Middle frontal gyrus (tissue), 1 donor: ENCODE measurements around the gene CAMKMT.

Experiments used
- DNase-seq: peaks from one replicate; pipeline ENCODE4 v3.0.0-alpha.2; 2015; ENCODE audit warnings: low spot score; ENCODE audit errors: extremely low spot score

Gene CAMKMT

DNA sequence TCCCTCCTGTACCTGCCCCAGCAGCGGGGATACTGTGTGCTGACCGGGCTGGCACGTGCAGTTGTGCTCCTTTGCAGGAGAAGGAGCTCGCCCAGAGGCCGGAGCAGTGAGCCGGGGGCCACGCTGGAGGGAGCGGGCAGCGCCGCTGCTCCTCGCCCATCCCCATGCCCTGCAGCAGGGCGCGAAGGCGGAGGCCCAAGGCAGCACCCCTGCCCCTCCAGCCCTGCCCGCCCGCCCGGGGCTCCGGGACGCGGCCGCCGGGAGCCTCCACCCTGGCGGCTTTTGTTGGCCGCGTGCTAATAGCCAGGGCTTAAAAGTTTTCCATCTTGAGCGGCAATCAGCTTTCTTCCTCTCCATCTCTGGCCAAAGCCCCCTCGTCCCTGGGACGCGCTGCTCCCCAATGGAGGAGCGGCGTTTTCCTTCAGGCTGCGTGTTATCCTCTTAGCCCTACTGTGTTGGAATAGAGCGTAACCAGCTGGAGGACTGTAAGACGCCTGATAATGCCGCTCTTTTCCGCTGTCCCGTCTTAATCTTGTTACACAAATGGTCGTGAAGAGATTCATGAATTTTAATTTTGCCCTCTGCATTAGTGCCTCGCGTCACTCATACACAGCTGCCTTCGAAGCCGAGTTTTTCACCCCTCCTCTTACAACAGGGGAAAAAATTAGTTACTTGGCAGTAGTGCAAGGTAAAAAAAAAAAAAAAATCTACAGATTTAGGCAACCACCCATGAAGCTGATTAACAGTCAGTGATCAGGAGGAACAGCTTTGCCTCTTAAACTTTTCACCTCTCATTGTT is 406.9 kb downstream of the CAMKMT start:
- DNase-seq, result no peak

DNA sequence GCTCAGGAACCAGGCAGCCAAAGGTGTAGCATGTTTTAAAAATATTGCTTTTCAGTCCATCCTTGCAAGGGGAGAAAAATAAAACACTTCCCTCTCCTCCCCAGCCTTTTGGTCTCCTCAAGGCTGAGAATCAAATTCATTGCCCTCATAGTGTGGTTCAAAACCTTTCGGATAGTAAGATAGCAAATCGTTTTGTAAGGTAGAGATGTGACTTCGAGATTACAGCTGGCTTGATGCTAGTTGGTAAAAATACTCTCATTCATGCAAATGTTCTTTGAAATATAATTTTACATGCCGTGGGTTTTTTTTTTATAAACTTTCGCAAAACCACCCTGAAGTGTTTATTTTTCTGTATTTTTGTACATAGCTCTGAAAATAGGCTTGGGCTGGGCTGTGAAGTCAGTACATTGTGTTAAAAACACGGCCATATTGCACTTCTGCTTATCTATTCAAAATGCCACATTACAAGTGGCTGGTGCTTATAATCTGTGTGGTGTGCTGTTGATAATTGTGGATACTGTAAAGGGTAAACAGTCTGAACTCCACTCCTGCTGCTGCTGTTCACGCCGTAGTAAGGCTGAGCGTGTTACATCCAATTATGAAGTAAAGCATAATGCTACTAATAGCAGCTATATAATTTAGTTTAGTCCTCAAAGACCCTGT is 407.7 kb downstream of the CAMKMT start:
- no peak for DNase-seq

DNA sequence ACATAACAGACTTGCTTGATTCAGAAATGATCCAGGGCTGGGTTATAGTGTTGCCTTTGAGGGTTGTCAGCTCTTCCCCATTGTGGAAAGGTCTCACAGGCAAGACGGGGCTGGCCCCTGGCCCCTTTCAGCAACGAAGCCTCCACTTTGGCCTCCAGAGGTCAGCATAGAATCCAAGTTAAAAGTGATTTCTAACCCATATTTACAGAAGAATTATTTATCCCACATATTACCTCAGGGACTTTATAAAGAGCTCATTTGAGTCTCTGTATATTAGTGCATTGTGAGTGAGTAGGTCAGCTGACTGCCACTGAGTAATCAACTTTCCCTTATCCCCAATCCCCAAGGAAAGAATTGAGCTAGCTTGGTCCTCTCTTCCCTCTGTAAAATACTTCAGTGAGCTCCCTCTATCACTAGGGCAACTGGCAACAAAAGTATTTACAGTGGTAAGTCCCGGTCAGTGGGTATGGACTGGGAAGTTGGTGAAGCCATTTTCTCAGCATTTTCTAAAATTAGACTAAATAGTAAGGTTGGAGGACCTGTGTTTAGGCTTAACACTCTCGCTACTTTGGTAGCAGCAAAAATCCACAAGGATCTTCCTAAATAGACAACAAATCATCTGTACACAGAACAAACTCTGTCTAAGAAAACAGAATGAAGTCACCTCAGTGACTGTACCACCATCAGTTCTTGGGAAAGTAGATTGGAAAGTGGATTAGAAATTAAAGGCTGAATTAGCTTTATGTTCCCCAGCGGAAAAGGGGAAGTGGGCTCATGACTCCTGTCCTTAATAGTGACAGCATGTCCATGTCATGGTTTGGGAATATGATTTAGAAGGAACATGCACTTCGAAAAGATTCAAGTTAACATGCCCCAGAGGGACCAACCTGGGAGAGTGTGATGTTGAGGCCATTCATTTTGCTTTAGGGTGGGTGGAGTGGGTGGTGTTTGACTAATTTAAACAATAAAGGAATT is 408.8 kb downstream of the CAMKMT start:
- no peak for DNase-seq

- DNase-seq, result no peak
These were observed 409.8 kb downstream of the CAMKMT start for GRCh38 chr2:44771522-44771921.

- no peak for DNase-seq
These were observed 410.4 kb downstream of the CAMKMT start for GRCh38 chr2:44772131-44772530.

DNA sequence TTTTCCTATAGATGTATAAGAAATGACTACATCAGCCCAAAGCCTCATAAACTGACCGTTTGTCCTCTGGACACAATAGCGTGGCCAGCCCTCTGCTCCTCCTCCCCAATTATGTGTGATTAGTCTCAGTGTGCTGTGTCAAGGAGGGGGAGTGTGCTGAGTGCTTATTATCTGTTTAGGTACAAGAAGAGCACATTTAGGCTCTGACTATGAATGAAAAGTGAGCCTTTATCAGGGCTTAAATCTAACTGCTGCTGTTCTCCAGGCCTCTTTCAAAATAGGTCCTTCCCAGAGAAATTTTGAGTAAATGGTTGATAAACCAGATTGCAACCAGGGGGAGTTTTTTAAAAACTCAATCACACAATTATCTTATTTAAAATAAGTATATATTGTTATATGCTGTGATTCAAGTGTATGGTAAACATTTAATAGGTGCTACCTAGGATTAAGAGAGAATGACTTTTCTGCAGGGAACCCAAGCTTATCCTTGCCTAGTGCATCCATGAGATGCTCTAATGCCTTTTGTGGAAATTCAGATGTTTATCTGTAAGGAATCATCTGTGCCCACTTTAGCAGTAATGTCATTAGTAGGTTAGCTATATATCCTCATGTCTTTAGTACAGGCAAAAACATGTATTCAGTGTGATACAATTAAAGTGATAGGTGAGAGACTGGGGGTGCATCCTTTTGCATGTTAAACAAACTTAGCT is 411.1 kb downstream of the CAMKMT start:
- DNase-seq, result no peak

DNA sequence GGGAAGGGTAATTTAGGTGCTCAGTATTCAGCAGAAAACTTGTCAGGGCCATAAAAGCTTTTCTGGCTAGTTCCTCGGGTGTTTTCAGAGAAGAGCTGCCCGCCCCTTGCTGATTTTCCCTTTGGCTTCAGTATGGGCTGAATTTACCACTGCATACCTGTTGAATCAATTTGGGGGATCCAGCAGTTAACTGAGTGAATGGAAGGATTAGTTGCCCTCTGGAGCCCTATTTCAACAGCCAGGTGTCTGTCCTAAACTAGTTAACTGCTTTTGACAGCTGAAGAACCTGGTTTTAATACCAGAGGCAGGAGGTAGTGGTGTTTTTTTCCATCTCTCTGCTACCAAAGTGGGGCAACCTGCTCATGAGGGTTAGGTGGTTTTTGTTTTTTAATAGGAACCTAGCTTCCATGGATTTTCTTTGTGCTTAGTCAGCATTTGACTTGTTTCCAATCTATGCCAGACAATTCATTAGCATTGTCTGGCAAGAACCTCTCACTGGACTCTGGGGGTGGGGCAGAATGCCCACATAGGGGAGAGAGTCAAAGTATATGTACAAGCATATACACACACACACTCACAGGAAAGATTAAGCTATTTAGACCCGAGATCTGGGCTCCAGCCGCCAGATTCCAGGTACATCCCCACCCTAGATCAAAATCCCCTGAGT is 413.2 kb downstream of the CAMKMT start:
- DNase-seq, result no peak

DNA sequence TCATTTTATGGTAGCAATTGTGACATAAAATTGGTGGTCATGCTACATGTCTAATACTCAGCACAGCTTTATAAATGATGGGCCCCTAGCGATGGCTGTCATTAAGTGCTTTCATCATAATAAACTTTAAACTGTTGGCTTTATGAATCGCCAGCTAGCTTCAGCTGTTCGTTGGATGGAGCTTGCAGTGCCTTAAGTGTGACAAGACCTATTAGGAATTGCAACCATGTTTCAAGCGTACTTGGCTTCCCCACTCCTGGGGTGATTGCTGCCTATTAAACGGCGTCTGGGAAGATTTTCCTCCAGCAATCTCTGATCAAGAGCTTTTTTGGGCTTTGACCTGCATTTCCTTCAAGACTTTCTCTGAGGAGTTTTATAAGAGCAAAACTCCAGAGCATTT is 415.3 kb downstream of the CAMKMT start:
- no peak for DNase-seq

DNA sequence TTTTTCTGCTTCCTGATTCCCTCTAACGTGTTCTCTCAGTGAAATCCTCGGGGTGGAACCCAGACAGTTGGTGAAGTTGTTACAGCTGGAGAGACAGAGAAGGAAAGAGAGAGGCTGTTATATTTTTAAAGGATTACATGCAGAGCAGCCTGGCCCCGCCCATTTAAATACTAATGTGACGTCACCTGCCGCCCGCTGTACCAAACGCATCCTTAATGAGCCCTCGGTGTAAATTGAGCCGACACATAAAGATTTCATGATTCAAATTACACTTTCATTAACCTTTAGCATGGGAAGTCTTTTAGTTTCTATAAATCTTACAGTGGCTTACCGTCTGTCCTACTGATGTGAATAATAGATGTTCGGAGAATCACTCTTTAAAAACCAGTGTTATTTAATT is 415.8 kb downstream of the CAMKMT start:
- no peak for DNase-seq

- no peak for DNase-seq
These were observed 416.5 kb downstream of the CAMKMT start for GRCh38 chr2:44778221-44778654.

GRCh38 chr2:44778671-44779476 is 417.1 kb downstream of the CAMKMT start:
- DNase-seq, result no peak

DNA sequence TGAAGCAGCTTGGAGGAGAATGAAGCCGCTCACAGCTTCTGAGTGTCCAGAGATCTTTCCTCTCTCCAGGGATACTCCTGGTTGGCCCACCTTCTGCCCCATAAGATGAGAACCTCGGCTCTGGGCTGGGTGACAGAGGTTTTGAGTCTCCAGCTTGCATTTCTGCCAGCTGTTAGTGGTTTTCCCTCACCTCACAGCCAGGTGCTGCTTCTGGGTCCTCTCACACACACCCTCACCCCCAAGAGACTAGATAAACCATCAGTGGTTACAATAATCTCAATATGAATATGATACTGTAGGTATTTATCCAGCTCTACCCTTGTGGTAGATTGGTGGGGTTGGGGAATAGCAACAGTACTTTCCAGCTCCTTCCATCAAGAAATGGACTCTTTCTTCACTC is 418.0 kb downstream of the CAMKMT start:
- no peak for DNase-seq

DNA sequence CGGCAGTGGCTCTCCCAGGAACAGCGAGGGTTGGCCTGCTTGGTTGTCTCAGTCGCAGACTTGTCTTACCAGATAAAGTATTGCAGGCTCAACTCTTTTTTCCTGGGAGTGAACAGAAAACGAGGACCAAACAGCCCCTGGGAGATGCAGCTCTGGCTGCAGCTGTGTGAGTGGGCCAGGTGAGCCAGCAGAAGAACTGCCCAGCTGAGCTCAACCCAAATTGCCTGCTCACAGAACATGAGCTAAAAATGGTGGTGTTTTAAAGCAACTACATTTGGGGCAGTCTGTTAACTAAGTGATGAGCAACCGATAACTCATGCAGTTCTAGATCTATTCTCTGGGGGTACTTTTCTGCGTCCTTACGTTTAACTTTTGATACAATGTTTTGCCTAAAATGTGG is 418.7 kb downstream of the CAMKMT start:
- no peak for DNase-seq

DNA sequence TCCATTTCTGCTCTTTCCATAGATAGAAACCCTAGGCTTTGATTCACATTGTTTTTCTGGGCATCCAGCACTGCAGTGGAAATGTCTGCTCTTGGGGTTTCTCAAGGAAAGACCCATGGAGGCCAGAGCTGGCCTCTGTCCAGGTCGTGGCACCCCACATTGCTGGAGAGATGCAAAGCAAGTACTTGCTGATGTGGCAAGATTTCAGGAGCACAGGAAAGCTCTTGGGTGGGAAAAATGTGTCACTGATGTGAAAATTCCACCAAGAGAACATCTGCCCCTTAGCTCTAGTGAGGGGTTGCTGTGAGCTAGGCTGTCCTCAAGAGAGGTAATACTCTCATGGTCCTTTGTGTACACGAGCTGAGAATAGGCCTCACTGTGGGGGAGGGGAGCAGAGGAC is 423.7 kb downstream of the CAMKMT start:
- no peak for DNase-seq

- no peak for DNase-seq
These were observed 424.5 kb downstream of the CAMKMT start for GRCh38 chr2:44786045-44786816.

- no peak for DNase-seq
These were observed 425.1 kb downstream of the CAMKMT start for GRCh38 chr2:44786817-44787214.

- no peak for DNase-seq
These were observed 425.9 kb downstream of the CAMKMT start for GRCh38 chr2:44787663-44788062.

DNA sequence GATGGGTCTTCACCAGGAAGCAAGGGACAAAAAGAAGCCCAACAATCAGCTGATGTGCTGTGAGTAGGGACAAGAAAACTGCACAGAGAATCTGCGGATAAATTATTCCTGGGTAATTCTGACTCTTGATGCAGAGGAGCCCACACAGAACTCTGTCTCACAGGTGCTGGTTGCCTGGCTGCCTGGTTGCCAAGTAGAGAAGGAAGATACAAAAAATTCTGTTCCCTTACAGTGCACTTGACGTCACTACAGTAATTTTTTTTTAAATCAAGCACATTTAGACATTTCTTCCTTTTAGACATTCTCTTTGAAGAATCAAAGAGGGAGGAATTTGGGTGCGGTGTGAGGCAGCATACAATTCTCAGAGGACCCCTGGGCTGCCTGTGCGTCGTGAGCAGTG is 427.7 kb downstream of the CAMKMT start:
- DNase-seq, result no peak
